Glomerular endothelial cell (primary cell): ENCODE results near the gene ANKAR. TPM values are rescaled to one million over a fixed set of nuclear protein-coding genes. Genes with fewer than 3 reads are reported as not detected.
"Not testable (repeated sequence)": the region's sequence is repeated elsewhere in the genome, so short reads cannot be mapped to it uniquely, and the experiment has no call there.

ENCODE experiments used
- DNase-seq: peaks from one replicate; pipeline ENCODE4 v3.0.0-alpha.2; 2011; ENCODE audit warnings: low read depth, low spot score; ENCODE audit errors: extremely low read depth
- total RNA-seq: library from RNA; depleted of rRNA; stranded (reverse); fragments of >200 nt; gene quantifications from 2 replicates; pipeline ENCODE4 v1.2.3, GENCODE V29; 2015

ANKAR gene
- total RNA-seq, 1 donor from 2014 or later, result 3.3 TPM

DNA sequence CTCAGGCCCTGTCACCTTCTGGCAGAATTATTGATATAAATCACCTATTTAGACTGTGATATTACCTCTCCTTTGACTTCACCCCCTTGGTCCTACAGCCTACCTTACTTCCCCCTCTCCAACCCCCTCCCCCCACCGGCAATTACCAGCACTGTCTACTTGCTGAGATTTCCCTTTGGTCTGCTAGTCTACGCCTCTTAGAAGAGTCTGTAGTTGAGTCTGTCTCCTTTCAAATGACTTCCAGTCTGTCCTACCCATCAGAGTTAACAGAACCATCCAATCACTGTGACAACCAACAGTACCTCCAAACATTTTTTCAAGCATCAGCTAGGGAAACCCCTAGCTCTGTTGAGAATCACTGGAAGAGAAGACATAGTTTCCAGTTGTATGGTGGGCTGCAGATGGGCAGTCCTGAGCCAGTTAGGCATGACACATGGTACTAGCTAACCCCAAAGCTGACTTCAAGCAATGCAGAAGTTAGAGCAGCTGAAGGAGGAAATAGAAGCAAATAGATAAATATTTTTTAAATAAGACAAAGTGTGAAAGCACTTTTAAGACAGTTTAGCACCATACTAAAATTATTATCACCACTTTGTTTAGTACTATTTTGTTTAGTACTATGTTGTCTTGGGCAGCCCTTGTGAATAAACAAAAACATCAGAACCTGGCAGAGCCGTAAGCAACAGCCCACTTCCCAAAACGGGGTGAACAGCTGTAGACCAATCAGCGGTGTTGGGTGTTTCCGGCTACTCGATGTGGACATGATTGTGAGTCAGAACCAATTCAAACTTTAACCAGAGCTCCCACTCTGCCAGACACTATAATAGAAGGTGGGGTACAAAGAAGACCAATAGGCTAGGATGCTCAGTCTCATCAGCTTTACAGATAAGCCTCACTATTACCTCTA is 15.9 kb upstream of the ANKAR start:
- no peak for DNase-seq

DNA sequence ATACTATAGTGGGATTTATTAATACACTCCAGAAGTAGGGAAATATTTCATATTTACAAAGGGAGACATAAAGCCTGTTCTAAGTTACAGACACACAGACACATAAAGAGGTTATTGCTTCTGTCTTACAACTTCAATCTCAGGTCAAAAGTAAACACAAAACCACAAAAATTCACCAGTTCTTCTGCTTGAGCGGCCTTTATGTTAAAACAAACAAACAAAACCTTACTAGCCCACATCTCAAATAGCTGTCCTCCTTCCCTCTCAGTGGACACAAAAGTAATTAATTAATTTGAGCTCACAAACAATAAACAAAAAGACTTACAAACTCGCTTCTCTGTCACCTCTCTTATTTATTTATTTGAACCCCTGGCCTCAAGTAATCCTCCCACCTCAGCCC is 14.7 kb upstream of the ANKAR start:
- no peak for DNase-seq

DNA sequence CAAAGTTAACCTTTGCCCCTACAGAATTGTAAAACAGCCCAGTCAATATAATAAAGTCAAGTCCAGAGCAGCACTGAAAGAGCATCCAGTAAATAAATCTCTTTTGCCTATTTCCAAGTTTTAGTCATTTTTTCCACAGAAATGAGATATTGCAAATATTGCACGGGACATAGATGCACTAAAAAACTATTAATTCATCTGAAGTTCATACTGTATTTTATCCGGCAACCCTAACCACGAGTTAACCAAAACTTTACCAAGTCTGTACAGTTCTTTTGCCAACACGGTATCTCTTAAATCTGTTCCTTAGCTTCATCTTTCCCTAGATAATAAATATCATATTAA is 13.7 kb upstream of the ANKAR start:
- DNase-seq, result no peak

DNA sequence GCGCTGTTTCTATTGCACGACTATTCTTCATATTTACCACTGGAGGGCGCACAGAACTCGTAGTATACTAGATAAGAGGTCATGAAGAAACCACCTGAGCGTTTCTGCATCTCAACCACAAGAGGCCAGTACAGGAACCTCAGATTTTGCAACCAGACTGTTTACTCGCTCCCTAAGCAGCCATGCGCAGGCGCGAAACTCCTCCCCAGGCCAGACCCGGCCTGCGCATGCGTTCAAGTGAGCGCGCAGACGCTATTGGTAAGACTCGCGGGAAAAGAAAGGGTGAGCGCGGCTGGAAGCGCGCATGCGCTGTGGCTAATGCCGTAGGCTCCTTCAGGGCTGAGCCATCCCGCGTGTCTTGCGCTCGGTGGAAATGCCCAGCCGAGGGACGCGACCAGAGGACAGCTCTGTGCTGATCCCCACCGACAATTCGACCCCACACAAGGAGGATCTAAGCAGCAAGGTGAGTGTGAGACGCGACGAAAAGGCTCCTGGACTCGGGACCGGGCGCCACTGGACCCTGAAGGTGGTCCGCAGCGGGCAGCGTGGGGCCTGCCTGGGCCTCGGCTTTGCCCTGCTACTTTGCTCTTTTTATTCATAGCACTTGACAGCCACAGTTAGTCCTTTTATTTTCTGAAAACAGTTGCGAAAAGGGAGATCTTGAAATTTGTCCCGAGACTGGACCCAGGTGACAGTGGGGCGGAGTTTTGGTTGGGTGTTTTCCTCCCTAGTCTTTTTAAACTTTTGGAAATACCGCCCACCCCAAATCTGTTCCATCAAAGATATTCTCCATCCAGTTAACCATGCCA is 13.1 kb upstream of the ANKAR start, which contains the start of gene ASNSD1:
ASNSD1 (plus strand) TSS at position 312 of the 809 bp plus-strand sequence. CDS start 4,674 bp downstream, outside the sequence.
- peak; percentile 98 for DNase-seq

DNA sequence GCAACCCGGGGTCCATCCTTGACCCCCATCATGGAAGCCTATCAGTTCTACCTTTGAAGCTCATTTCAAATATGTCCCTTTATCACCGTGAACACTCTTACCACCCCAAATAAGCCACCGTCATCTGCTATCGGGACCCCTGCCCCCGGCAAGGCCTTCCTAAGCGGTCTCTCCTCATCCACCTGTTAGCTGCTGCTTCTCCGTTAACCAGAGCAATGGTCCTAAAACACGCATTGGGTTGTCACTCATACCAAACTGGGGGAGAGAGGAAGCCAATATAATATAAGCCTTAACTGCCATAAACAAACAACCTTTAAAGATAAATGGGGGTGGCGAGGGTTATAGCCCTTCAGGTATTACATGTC is 12.5 kb upstream of the ANKAR start:
- DNase-seq, result no peak

DNA sequence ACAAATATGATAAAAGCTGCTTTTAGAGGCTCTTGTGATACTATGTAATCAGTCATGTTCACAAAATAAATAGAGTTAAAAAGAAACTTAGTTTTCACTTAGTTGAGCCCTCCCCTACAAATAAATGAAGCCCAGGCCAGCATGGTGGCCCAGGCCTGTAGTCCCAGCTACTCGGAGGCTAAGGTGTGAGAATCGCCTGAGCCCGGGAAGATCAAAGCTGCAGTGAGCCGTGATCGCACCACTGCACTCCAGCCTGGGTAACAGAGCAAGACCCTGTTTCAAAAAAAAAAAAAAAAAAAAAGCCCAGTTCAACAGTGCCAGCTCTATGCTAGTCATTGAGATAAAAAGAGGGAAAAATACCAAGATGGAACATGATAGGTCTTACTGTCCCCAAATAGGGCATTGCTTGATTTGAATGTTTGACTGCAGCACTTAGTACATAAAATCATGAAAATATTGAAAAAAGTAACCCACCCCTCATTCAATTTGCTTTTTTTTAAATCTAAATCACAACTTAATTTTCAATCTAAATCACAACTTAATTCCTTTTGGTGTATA is 11.7 kb upstream of the ANKAR start:
- no peak for DNase-seq

DNA sequence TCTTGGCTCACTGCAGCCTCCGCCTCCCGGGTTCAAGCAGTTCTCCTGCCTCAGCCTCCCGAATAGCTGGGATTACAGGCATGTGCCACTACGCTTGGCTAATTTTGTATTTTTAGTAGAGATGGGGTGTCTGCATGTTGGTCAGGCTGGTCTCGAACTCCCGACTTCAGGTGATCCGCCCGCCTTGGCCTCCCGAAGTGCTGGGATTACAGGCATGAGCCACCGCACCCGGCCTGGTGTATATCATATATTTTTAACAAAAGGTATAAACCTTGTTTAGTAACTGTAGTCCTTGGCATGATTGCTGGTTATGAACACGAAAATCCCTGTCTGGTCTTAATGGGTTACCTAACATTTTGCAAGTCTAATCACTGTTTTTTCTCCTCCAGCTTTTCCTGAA is 11.2 kb upstream of the ANKAR start:
- not testable (repeated sequence) for DNase-seq

DNA sequence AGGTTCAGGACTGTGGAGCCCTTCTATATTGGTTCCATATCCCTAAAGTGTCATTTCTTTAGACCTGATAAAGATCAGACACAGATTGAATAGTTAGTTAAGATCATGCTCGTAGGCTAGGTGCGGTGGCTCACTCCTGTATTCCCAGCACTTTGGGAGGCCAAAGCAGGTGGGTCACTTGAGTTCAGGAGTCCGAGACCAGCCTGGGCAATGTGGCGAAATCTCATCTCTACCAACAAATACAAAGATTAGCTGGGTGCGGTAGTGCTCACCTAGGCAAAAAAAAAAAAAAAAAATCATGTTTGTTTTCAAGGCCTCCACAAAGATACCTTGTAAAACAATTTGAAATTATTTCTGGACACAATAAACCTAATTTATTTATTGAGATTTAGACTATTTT is 4.6 kb upstream of the ANKAR start:
- no peak for DNase-seq

DNA sequence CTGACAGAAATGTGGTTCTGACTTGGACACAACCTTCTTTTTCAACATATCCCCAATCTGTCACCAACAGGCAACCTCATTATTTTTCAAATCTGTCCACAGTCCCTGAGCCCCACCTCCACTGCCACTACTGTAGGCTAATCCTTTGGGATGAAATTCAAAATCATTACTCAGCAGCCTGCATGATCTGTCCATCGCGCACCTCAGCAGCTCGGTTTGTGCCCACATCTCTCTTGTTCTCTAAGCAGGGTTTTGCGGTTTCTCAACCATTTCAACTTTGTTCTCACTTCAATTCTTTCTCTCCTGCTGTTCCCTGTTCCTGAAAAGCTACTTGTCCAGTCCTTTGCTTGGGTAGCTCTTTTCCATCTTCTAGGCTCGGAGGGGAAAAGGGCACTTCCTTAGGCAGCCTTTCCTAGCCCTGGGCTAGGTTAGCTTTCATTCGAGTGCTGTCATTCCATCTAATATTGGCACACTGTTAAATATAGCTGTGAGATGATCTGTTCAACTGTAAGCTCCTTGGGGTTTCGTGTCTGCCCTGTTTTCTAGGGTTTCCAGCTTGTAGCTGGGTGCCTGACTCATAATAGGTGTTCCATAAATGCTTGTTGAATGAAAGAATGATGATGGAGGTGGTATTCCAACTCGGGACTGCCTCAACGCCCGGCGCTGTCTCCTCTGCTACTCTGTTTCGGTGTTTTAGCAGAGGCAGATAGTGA is 653 bp upstream of the ANKAR start:
- DNase-seq, result no peak

DNA sequence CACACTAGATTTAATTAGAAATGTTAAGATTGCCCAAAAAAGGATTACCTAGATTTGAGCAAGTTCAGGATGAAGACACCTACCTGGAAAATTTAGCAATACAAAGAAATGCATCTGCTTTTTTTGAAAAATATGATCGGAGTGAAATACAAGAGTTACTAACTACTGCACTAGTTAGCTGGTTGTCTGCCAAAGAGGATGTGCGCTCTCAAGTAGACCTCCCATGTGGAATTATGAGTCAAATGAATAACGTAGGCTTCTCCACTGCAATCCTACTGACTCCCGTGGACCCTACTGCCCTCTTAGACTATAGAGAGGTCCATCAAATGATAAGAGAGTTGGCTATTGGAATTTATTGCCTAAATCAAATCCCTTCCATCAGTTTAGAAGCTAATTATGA is 2.0 kb downstream of the ANKAR start:
- no peak for DNase-seq

DNA sequence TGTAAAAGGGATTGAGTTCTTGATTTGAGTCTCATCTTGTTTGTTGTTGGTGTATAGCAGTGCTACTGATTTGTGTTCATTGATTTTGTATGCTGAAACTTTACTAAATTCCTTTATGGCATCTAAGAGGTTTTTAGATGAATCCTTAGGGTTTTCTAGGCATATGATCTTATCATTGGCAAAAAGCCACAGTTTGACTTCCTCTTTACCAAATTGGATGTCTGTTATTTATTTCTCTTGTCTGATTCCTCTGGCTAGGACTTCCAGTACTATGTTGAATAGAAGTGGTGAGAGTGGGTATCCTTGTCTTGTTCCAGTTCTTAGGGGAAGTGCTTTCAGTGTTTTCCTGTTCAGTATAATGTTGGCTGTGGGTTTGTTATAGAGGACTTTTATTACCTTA is 4.8 kb downstream of the ANKAR start:
- DNase-seq, result no peak

DNA sequence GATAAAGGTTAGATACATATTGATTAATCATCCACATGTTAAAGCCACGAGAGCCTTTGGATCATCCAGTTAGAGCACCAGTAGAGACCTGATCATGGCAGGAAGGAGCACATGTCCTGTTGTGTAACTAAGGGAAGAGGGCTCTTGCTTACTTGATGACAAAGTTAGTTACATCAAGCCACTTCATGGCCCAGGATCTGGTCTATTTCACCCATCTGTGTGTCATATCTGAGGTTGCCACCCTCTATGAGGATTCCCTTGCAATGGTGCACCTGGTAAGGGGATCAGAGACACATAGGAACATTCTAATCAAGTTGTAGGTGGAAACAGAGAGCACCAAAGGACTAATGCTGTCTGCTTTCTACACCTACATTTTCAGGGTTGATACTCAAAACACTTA is 6.7 kb downstream of the ANKAR start:
- DNase-seq, result no peak

DNA sequence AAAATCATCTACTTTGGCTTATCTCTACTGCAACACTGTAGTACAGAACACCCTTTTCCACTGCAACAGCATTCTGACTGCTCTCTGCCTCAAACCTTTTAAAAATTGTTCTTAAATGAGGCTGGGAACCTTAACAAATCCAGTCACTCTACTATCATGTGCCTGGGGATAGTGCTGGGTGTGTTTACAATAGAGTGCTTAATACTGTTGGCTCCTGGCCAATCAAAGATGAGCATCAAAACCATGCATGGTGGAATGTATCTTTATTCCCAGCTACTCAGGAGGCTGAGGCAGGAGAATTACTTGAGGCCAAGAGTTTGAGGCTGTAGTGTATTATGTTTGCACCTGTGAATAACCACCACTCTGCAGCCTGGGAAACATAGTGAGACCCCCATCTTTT is 7.4 kb downstream of the ANKAR start:
- DNase-seq, result no peak

DNA sequence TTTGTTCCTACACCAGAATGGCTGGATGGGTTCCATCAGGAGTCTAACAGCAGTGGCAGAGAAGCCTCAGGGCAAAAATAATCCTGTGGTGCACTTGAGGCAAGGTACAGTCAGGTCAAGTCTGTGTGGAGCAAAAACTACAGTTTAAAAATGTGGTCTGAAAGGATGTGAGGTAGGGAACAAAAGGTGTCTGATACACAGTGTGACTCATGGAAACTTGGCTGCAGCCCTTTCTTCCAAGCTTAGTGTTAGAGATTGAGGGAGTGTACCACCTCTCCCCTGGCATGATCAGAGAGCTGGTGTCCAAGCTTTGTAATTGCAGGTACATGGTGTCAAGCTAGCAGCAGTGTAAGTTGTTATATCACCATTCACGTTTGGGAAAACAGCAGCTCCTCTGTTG is 8.9 kb downstream of the ANKAR start:
- no peak for DNase-seq

DNA sequence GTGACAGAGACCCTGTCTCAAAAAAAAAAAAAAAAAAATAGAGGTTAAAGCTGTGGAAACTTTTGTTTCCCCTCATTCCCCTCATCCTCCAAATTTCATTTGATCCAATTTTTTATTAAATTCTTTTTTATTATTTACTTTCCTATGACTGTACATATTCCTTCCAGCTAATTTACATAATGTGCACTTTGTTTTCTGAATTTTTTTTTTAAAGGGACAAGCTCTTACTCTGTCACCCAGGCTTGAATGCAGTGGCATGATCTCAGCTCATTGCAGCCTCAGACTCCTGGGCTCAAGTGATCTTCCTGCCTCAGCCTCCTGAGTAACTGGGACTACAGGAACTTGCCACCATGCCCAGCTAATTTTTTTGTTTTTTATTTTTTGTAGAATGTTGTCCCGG is 10.3 kb downstream of the ANKAR start:
- DNase-seq, result no peak

DNA sequence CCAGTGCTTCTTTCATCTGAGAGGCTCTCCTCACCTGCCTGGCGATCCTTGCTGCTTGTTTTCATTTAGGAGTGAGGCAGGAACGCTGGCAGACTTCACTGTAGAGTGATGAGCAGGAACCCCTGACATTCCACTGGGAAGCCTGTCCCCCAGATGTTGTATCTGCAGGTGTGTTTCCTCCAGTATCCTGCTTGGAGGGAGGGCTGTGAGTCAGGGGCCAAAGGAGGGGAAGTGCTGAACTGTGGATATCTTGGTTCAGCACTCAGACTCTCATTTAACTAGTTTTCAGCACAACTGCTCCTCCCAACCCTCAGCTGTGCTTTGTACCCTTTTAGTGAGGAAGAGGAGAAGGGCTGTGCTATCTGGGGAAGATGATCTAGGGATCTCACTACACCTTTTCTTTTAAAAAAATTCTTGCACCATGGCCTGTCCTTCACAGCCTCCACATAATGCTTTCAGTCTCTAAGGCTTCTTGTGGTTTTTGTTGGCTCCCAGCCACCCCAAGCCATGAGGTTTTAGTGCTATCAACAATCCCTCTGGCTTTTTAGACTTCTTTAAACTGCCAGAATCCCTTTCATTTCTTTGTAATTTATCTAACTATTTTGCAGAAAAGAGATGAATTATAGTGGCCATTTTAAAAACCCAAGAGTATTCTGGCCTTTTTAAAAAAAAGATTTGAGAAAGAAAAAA is 11.2 kb downstream of the ANKAR start:
- no peak for DNase-seq

DNA sequence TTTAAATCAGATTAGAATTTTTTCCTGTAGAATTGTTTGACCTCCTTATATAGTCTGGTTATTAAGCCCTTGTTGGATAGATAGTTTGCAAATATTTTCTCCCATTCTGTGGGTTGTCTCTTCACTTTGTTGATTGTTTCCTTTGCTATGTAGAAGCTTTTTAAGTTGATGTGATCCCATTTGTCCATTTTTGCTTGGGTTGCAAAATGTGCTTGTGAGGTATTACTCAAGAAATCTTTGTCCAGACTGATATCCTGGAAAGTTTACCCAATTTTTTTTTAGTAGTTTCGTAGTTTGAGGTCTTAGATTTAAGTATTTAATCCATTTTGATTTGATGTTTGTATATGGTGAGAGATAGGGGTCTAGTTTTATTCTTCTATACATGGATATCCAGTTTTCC is 13.3 kb downstream of the ANKAR start:
- DNase-seq, result not testable (repeated sequence)

DNA sequence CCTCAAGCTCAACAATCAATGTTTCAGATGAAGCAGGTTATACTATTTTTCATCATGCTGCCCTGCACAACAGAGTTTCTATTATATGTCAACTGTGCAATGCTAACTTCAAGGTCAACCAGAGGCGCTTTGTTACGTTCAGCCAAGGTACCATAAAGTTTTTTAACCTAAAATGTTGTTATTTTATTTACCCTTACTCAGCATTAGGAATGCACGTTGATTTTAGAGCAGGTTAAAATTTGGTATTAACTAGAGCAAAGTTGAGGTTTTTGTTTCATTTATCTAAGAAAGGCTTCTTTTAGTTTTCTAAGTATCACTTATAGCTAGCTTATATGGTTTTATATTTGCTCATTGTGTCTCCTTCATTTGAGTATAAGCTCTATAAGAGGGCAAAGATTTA is 21.8 kb downstream of the ANKAR start:
- no peak for DNase-seq

DNA sequence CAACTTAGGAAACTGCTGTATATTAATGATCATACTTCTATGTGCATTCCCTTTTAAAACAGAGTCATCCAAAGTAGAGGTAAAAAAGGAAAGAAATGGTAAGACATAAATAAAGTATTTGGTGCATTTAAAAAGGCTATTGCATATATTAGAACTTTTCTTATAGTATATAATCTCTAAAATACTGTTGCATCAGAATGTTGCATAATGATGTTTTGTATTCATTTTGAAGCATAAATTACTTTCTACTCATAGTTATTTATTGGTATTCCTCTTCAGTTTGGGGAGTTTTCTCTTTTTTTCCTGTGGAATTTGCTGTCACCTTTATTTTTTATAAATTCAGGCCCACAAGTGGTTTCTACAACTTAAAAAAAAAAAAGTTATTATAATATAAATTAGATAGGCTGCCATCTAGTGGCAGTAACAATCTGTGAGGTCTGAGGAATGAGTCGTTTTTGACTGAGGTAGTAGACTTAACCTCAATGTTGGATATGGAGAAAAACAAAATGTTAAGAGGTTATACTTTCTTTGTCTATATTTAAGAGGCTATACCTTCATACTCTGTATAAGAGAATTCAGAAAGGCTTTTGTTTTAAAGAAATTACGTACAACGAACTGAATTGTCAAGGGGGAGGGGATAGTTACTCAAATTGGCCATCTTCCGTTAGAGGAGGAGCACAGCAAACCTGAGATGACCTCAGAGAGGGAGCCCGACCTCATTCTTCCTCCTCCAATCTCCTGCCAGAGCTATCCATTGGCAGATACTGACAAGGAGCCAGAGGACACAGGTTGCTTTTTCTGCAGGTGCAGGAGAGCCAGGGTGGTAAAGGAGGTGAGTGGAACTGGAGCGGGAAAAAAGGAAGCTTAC is 23.8 kb downstream of the ANKAR start:
- no peak for DNase-seq

DNA sequence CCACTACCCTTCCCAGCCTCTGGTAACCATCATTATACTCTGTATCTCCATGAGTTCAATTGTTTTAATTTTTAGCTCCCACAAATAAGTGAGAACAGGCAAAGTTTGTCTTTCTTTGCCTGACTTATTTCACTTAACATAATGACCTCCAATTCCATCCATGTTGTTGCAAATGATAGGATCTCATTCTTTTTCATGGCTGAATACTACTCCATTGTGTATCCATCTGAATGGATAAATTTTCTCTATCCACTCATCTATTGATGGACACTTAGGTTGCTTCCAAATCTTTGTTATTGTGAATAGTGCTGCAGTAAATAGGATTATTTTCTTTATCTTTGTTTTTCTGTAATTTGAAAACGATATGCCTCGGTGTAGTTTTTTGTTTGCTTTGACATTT is 26.2 kb downstream of the ANKAR start:
- DNase-seq, result no peak
